SIG-M5 (cell line): Measurements from ENCODE around the gene TF.
"Not testable (repeated sequence)": the region's sequence is repeated elsewhere in the genome, so short reads cannot be mapped to it uniquely, and the experiment has no call there.

ENCODE experiments used
- DNase-seq: peaks from one replicate; lab custom pipeline; 2025; lab: John Stamatoyannopoulos, UW

Gene TF

GRCh38 chr3:133765256-133765655, 19.1 kb downstream of the TF start:
- no peak for DNase-seq

- no peak for DNase-seq
Measured at GRCh38 chr3:133767607-133768006, 21.4 kb downstream of the TF start.

DNA sequence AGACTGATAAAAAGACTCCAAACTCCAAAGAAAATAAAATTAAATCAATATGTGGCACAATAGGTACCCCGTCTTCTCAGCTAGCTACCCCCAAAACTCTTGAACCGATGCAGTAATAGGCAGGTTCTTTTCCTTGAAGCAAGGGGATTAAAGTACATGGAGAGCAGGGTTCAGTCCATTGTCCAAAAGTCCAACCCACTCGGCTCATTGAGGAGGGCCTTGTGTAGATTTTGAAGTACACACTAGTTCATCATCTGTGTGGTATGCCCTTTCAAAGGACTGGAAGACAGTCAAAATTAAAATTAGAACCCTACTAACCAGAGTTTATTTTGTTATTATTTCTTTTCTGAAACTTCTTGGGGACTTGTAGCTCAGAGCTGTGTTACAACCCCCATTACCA, 23.3 kb downstream of the TF start:
- DNase-seq: no peak

DNA sequence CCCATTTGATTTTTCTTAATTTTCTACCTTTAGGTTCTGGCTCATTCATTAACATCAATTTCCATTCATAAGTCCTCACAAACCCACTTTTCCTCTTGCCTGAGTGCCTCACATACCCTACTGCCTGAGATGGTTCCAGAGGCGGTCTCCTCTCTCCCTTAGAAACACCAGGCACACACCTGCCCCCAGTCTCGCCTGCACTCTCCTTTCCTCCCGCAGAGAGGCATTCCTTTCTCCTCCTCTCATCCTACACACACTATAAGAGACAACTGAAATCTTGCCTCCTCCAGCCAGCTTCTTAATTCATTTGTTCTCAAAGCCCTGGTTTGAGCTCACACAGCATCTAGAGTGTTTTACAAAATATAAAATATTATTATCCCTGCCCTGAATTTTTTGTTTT, 27.5 kb downstream of the TF start:
- DNase-seq: no peak

- DNase-seq: no peak
Measured at GRCh38 chr3:133775309-133775708, 29.1 kb downstream of the TF start.

DNA sequence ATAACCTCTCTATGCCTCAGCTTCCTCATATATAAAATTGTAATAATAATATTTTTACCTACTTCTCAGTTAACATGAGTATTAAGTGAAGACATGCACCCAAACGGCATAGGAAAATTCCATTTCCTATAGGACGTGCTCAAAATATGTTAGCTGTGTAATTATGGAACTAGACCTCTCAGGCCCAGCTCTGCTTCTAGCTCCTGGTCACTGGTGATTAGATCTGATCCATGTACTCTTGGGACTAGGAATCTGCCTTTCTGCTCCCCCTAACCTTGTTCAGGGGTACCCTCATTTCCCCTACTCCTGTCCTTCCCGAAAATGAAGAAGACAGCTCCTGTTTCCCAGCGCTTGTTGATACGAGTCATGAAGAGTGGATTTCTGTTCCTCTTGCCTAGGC, 29.6 kb downstream of the TF start:
- DNase-seq: no peak

DNA sequence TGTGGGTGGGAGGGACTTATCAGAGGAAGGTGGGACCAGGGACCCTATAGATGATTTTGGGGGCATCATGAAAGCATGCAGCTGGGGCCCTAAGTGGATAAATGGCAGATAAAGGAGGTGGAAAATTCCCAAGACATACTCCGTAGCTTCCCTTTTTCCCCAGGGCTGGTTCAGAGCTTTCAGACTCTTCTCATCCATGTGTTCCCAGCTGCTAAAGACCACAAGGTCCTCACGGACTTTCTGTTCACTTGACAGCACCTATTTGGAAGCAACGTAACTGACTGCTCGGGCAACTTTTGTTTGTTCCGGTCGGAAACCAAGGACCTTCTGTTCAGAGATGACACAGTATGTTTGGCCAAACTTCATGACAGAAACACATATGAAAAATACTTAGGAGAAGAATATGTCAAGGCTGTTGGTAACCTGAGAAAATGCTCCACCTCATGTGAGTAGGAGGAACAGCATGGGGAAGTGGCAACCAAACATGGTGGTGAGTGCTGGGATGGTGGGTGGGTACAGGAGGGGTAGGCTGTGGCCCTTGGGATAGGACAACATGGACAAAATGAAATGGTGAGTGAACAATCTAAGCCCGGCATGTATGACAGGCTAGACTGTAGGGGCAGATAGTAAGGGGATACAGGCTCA, 30.7 kb downstream of the TF start:
- no peak for DNase-seq

DNA sequence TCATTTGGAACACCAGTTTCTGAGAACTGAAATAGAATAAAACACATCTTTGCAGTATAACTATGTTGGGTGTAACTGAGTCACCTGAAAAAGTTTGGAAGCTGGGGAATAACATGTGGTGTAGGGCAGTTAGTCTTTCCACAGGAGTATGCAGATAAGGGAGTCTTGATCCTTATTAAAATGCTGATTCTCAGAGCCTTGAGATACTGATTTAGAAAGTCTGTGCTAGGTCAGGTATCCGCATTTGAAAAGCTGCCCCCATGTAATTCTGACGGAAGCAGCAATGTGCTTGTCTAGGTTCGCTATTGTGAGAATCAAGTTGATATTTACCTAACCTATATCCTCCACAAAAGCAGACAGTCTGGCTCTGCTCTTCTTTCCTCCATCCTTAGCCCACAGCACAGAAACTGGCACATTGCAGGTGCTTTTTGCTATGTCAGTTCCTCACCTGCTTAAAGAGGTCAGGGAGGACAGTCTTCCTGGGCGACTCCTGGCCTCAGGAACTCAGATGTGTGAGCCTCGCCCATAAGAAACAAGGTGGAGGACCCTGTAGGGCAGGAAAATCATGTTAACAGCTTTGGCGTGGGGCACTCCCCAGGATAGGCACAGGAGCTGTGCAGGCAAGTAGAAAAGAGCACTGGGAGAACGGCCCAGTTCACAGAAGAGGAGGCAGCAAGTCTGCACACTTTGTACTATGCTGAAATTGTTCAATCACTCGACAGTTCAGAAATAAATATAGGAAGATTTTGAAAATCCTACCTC, 31.8 kb downstream of the TF start:
- no peak for DNase-seq

DNA sequence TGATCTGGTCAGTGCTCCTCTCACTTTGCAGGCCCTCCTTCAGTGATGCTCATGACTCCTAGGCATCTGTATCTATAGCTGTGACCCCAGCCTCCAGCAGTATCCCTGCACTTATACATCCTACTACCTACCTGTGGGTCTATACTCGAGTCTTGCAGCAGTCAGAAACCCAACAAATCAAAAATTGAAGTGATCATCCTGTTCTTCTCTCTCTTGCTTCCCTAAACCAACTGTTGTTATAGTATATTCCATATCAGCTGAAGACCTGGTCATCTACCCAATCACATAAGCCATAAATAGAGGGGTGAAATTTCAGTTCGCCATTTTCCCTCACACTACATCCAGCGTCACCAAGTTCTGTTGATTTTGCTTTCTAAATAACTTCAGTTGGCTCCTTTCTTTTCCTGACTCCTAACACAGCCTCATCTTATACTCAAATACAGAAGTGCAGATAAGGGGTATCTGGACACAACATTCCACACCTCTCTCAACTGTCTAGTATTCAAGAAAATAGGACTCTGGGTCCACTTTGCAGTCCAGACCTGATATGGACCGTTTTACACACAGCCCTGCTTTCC, 33.5 kb downstream of the TF start:
- no peak for DNase-seq

GRCh38 chr3:133780756-133781155, 34.6 kb downstream of the TF start:
- DNase-seq: not testable (repeated sequence)

DNA sequence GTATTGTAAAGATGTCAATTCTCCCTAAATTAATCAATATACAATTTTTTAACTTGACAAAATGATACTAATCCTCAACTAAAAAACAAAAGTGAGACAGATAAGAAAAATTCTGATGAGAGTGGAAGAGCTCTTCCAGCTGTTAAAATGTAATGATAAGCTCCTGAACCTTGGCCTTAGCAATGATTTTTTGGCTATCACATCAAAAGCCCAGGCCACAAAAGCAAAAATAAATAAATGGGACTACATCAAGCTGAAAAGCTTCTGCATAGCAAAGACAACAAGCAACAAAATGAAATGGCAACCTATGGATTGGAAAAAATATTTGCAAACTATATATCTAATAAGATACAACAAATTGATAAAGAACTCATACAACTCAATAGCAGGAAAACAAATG, 35.4 kb downstream of the TF start:
- no peak for DNase-seq

- no peak for DNase-seq
Measured at GRCh38 chr3:133782454-133782853, 36.3 kb downstream of the TF start.

DNA sequence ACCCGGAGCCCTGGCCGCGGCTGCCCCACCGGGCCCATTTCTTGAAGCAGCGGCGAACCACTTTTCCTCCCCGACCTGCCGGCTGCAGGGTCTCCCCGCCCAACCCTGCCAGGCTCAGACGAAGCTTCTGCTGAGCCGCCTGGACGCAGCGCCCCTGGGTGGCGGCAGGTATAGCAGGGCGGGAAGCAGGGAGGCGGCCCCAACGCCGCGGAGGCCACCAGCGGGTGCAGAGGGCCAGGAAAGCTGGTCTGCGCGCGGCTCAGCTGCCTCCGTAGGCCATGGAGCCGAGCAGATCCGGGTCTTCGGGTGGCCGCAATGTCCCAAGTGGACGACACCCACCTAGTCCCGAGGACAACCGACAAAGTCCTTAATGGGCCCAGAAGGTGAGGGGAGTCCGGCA, 37.6 kb downstream of the TF start:
- DNase-seq: no peak

GRCh38 chr3:133788024-133788423, 41.8 kb downstream of the TF start:
- DNase-seq: no peak

- DNase-seq: no peak
Measured at GRCh38 chr3:133792171-133792763, 46.1 kb downstream of the TF start.

DNA sequence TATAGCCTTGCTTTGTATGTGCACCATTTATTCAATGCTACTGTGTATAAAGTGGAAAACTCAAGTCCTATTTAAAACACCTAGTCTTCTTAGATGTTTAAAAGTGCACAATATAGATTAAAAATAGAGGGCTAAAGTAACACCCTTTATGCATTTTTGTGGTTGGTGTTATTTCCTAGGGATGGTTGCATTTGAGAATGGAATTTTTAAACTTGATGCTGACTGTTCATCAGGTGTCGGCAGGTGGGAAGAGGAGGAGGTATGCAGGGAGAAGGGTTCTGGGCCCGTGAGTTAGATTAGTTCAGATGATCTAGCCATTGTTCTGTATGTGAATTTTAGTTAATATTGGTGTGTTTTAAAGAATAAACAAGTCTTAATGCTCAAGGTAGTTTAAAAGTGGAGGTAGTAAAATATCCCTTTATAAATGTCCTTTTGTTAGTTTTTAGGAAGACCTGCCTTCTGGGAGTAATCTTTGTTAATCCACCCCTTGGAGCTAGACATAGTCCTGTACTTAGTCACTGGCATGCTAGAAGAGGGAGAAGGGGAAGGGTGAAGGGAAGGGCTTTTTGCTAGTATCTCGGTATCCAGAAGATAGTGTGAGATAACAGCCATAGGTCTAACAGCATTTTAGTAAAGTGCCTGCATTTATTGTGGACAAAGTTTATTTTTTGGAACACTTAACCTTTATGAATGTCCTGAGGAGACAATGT, 51.4 kb downstream of the TF start:
- no peak for DNase-seq

DNA sequence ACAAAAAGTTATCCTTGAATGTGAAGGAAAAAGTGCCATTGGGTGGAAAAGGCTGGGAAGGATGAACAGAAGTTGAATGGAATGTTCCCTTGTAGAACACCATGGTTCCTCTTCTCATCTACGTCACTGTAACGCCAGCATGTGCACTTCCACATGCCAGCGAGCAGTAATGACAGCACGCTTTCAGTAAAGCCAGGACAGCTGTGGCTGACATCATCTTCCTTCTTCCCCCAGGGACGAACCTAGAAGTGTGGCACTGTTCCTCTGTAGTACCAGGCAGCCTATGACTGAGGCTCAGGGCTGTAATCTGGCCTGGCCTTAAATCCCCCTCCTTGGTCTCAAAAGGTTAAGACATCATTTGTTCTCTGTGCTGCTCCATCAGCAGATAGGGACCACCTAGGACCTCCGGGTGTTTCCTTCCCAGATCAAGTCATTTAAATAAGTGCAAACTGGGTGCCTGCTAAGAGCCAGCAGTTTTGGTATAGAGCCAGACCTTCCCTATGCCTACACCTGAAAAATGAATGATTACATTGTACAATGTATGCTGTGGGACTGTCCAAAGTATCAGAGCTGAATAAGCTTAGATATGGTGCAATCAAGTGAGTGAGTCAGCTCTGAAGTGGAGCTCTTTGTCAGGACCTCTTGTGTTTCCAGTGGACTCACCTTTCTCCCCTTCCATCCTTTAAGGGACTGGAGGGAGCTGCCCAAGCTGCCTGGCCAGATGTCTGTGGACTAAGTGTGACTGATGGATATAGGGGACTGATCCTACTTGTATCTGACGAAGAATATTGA, 53.8 kb downstream of the TF start:
- peak; percentile 18 for DNase-seq

- no peak for DNase-seq
Measured at GRCh38 chr3:133803469-133803868, 57.3 kb downstream of the TF start.

DNA sequence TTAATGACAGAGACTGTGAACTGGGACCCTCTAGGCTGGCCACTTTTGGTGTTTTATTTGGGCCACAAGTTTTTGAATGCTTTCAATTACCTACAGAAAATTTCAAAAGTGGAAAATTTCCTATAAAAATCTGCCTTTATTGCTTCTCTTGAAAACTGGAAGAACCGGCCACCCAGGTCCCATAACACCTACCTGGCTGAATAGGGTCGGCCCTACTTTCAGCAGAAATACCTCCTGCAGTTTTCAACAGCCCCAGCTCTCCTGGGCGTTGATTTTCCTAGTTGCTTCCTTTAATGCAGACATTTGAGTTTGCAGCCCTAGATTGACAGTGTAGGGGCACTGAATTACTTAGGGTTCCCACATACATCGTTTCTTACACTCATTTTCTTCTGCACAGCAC, 58.7 kb downstream of the TF start:
- DNase-seq: no peak

GRCh38 chr3:133805384-133805701, 59.1 kb downstream of the TF start:
- no peak for DNase-seq

DNA sequence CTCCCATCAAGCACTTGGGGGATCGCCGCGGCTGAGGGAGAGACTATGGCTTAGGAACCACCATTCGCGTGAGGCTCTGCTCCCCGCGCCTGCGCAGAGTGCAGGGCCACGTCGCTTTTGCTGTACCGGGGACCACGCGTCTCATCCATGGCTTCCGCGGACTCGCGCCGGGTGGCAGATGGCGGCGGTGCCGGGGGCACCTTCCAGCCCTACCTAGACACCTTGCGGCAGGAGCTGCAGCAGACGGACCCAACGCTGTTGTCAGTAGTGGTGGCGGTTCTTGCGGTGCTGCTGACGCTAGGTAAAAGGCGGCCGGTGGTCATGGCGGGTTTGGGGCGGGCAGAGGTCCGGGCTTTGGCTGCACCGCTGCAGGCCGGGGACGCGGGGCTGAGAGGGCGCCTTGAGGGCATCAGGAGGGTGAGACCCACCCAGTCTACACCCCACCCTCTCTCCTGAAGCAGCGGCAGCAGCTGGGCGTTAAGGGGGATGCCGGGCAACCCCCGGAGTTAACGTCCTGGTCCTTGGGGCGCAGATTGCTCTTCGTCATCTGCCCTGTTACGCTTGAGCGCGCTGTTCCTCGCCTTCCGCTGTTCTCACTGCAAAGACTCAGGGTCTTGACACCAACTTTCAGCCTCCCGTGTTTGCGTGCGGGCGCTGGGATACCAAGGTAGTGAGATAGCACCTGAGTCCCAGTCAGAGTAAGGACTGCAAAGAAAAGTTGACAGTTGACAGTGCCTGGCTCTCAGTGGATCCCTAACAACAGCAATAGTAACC, 59.7 kb downstream of the TF start, which contains the start of gene SRPRB:
Gene SRPRB (plus strand): TSS at position 114 of the 774 bp plus-strand sequence. CDS start 34 bp downstream, at position 148.
- peak; percentile 85 for DNase-seq
